ENCODE data around the gene LCE7A.

The LCE7A gene

DNA sequence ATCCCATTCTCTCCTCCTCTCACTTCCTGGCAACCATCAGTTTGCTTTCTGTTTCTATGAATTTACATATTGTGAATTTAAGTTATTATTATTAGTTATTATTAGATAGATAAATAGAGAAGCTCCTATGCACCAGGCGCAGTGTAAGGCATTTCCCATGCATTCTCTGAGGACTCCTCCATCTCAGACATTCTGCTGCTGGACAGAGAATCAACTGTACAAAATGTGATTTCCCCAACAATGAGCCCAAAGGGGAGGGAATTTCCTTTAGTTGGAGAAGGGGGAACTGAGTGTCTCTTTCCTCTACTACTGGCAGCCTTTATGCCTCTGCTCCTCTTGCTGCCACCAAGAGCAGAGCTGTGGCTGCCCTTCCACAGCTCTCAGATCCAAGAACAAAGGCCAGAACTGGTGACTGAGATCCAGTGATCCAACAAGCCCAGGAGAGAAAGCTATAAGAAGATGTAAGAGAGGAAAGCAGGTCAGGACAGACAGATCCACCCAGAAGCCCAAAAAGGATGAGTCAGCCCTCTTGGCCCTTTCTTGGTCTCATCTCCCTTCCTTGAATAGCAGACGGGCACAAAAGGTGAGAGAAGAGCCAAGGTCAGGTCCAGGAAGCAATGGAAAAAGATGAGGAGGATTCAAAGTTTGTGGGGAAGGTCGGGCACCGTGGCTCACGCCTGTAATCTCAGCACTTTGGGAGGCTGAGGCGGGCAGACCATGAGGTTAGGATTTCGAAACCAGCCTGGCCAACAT is 45.1 kb downstream of the LCE7A start:
- H3K4me1 ChIP-seq (ENCODE audit: control insufficient read depth, low read depth, low read length): no peaks in the 10 kb centered on the region
- no peaks in the 10 kb centered on the region for H3K36me3 ChIP-seq (ENCODE audit: control insufficient read depth, low read depth, low read length)
- no peak overlapping the region for H3K27ac ChIP-seq (ENCODE audit: low read length)
- H3K9ac ChIP-seq (ENCODE audit: low read length): no peak overlapping the region
- H3K9me3 ChIP-seq (ENCODE audit: control insufficient read depth, low read depth, low read length): peaks cover 50% of the 10 kb centered on the region
- no peaks in the 10 kb centered on the region for H3K27me3 ChIP-seq (ENCODE audit: control insufficient read depth, insufficient read depth, low read length)
- no peak overlapping the region for H3K4me3 ChIP-seq (ENCODE audit: low read length)

DNA sequence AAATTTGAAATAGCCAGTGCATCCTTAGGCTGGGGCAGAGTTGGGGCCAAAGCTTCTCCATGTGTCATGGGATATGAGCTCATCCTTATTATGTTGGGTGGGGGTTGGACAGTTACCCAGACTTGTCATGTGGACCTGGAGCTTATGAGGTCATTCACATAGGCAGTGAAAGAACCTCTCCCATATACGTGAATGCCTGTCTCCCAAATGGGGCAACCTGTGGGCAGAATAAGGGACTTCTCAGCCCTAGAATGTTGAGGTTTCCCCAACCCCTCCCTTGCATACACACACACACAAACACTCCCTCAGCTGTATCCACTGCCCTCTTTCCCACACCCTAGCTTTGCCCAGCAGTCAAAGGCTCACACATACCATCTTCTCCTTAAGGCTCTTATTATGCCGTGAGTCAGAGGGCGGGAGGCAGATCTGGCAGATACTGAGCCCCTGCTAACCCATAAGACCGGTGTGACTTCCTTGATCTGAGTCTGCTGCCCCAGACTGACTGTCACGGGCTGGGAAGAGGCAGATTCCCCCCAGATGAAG is 46.3 kb downstream of the LCE7A start:
- no peak overlapping the region for H3K4me3 ChIP-seq (ENCODE audit: low read length)
- H3K9me3 ChIP-seq (ENCODE audit: control insufficient read depth, low read depth, low read length): peaks cover 49% of the 10 kb centered on the region
- no peaks in the 10 kb centered on the region for H3K36me3 ChIP-seq (ENCODE audit: control insufficient read depth, low read depth, low read length)
- H3K4me1 ChIP-seq (ENCODE audit: control insufficient read depth, low read depth, low read length): no peaks in the 10 kb centered on the region
- H3K9ac ChIP-seq (ENCODE audit: low read length): no peak overlapping the region
- no peaks in the 10 kb centered on the region for H3K27me3 ChIP-seq (ENCODE audit: control insufficient read depth, insufficient read depth, low read length)
- no peak overlapping the region for H3K27ac ChIP-seq (ENCODE audit: low read length)

DNA sequence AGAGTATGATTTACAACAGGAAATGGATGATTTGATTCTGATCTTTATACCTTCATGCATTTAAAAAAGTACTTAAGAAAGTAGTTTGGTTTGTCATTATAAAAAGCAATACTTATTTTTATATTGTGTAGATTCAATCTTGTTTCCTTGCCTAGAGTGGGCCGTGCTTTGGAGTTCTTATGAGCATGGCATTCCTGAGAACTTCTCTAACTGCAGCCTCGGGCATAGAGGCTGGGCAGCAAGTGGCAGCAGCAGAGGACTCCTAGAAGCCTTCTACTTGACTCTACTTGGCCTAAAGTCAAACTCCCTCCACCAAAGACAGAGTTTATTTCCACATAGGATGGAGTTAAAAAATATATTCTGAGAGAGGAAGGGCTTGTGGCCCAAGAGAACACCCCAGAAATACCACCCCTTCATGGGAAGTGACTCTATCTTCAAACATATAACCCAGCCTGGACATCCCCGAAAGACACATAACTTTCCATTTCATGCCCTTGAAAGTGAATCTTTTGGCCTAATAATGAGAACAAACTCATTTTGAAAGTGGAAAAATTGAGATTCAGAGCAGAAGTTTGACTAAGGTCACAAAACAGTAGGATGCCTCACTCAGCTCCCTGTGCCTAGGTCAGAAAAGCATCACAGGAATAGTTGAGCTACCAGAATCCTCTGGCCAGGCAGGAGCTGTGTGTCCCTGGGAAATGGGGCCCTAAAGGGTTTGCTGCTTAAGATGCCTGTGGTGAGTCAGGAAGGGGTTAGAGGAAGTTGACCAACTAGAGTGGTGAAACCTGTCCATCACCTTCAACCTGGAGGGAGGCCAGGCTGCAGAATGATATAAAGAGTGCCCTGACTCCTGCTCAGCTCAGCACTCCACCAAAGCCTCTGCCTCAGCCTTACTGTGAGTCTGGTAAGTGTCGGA is 48.1 kb downstream of the LCE7A start, which contains the start of gene IVL:
TSS of gene IVL (plus strand) at position 861 of the 916 bp plus-strand sequence. CDS start 1,252 bp downstream, outside the sequence.
- Histone ChIP-seq H3K27me3 (ENCODE audit: control insufficient read depth, insufficient read depth, low read length) (no peaks in the 10 kb centered on the region), H3K27ac (ENCODE audit: low read length) (no peak within 1 kb of the TSS), H3K4me3 (ENCODE audit: low read length) (no peak within 1 kb of the TSS), H3K9ac (ENCODE audit: low read length) (no peak within 1 kb of the TSS), H3K4me1 (ENCODE audit: control insufficient read depth, low read depth, low read length) (no peaks in the 10 kb centered on the region), H3K36me3 (ENCODE audit: control insufficient read depth, low read depth, low read length) (no peaks in the 10 kb centered on the region), H3K9me3 (ENCODE audit: control insufficient read depth, low read depth, low read length) (peaks cover 36% of the 10 kb centered on the region)

DNA sequence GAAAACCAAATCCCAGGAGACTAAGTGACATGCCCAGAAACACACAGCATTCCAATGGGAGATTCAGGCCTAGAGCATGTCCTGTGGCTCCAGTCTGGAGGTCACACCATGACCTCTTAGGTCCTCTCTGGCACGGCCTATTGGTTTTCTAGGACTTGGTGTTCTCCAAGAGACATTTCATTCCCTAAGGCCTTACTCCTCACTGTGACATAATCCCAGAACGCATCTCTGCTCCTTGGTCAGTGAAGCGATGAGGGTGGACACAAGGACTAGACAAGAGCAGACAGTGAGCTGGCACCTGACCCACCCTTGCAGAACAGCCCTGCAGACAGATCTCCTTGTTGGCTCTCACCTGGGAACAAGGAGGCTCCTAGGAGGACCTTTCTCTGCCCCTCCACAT is 49.4 kb downstream of the LCE7A start:
- Histone ChIP-seq H3K9ac (ENCODE audit: low read length) (no peak overlapping the region), H3K9me3 (ENCODE audit: control insufficient read depth, low read depth, low read length) (peaks cover 31% of the 10 kb centered on the region), H3K4me3 (ENCODE audit: low read length) (no peak overlapping the region), H3K27ac (ENCODE audit: low read length) (no peak overlapping the region), H3K36me3 (ENCODE audit: control insufficient read depth, low read depth, low read length) (no peaks in the 10 kb centered on the region), H3K4me1 (ENCODE audit: control insufficient read depth, low read depth, low read length) (no peaks in the 10 kb centered on the region), H3K27me3 (ENCODE audit: control insufficient read depth, insufficient read depth, low read length) (no peaks in the 10 kb centered on the region)
